IMR-90 (cell line): Measurements from ENCODE around the gene TNFRSF21. TPM values are rescaled to one million over a fixed set of nuclear protein-coding genes. Genes with fewer than 3 reads are reported as not detected.

Source experiments
- ATAC-seq: fragments of 200-7000 bp; cut with Tn5 transposase; 2 replicates; pipeline ENCODE4 v1.9.1; 2020; ENCODE audit warnings: low read depth, mild to moderate bottlenecking, moderate library complexity
- BruUV-seq: library from RNA; stranded (reverse); fragments of 400-500 nt; replicated peaks from 2 replicates; lab custom pipeline; 2021; lab: Mats Ljungman, UMichigan
- CTCF ChIA-PET: fragments of 300-600 bp; formaldehyde crosslinking; extraction: SDS; loops from one replicate; lab custom pipeline; 2021; ENCODE audit warnings: antibody characterized with exemption; lab: Yijun Ruan, JAX
- POLR2A ChIA-PET: fragments of 300-600 bp; sonication (Branson Sonifier 250); formaldehyde crosslinking; loops from one replicate; lab custom pipeline; 2022; ENCODE audit warnings: antibody characterized with exemption; ENCODE audit not compliant: unreplicated experiment; lab: Charles Lee
- DNase-seq: peaks from one replicate; pipeline ENCODE4 v3.0.0; 2013
- H2AFZ ChIP-seq: replicated peaks from 2 replicates; pipeline ENCODE3; 2013; ENCODE audit warnings: low read length, mild to moderate bottlenecking; ENCODE audit not compliant: poor library complexity
- H2AK5ac ChIP-seq: 2 replicates; pipeline ENCODE4 v1.6.1; 2013; ENCODE audit warnings: low read depth, low read length, inconsistent platforms
- H2AK9ac ChIP-seq: replicated peaks from 2 replicates; pipeline ENCODE3; 2013; ENCODE audit warnings: mild to moderate bottlenecking, low read depth, low read length, moderate library complexity; ENCODE audit not compliant: poor library complexity
- H2BK120ac ChIP-seq: 2 replicates; pipeline ENCODE4 v1.6.1; 2013; ENCODE audit warnings: low read depth, low read length, inconsistent platforms
- H2BK15ac ChIP-seq: 3 replicates; pipeline ENCODE4 v1.6.1; 2013; ENCODE audit warnings: low read depth, low read length, inconsistent platforms
- H2BK20ac ChIP-seq: 2 replicates; pipeline ENCODE4 v1.6.1; 2013; ENCODE audit warnings: low read depth, mild to moderate bottlenecking, inconsistent platforms, low read length, moderate library complexity
- H2BK5ac ChIP-seq: 2 replicates; pipeline ENCODE4 v1.6.1; 2013; ENCODE audit warnings: mild to moderate bottlenecking, low read depth, low read length, inconsistent platforms; ENCODE audit not compliant: poor library complexity, severe bottlenecking
- H3K14ac ChIP-seq: replicated peaks from 2 replicates; pipeline ENCODE4 v1.6.1; 2013; ENCODE audit warnings: low read depth, low read length, inconsistent platforms
- H3K18ac ChIP-seq: 2 replicates; pipeline ENCODE4 v1.6.1; 2013; ENCODE audit warnings: low read depth, low read length, control low read depth
- H3K23ac ChIP-seq: 2 replicates; pipeline ENCODE4 v1.6.1; 2013; ENCODE audit warnings: low read depth, low read length, inconsistent platforms
- H3K27ac ChIP-seq: 2 replicates; pipeline ENCODE4 v1.5.1; 2013; ENCODE audit warnings: mild to moderate bottlenecking, control low read depth, low read length; ENCODE audit not compliant: insufficient read depth
- H3K27me3 ChIP-seq: 2 replicates; pipeline ENCODE4 v1.6.1; 2013; ENCODE audit warnings: low read length; ENCODE audit not compliant: control insufficient read depth, insufficient read depth
- H3K36me3 ChIP-seq: 2 replicates; pipeline ENCODE4 v1.6.1; 2013; ENCODE audit warnings: low read length, mixed read lengths; ENCODE audit not compliant: control insufficient read depth, insufficient read depth
- H3K4ac ChIP-seq: 2 replicates; pipeline ENCODE4 v1.6.1; 2013; ENCODE audit warnings: low read depth, low read length, inconsistent platforms
- H3K4me1 ChIP-seq: 2 replicates; pipeline ENCODE4 v1.6.1; 2013; ENCODE audit warnings: low read length, mixed read lengths; ENCODE audit not compliant: control insufficient read depth, insufficient read depth
- H3K4me2 ChIP-seq: 2 replicates; pipeline ENCODE4 v1.6.1; 2013; ENCODE audit warnings: low read depth, mild to moderate bottlenecking, control low read depth, low read length, moderate library complexity
- H3K4me3 ChIP-seq: 2 replicates; pipeline ENCODE4 v1.5.1; 2013; ENCODE audit warnings: low read depth, mild to moderate bottlenecking, control low read depth, low read length, moderate library complexity; ENCODE audit not compliant: insufficient read depth
- H3K56ac ChIP-seq: 2 replicates; pipeline ENCODE4 v1.6.1; 2013; ENCODE audit warnings: low read length, inconsistent platforms; ENCODE audit not compliant: insufficient read depth; ENCODE audit errors: extremely low read depth
- H3K79me1 ChIP-seq, 2 experiments: 2 replicates each; pipeline ENCODE4 v1.6.1; 2013; ENCODE audit warnings: low read length in 2 of 2, inconsistent platforms in 1 of 2, low read depth in 1 of 2
- H3K9ac ChIP-seq: 2 replicates; pipeline ENCODE4 v1.6.1; 2013; ENCODE audit warnings: low read depth, low read length, control low read depth
- H3K9me1 ChIP-seq: 2 replicates; pipeline ENCODE4 v1.6.1; 2013; ENCODE audit warnings: low read length, inconsistent platforms; ENCODE audit not compliant: insufficient read depth
- H3K9me3 ChIP-seq: 2 replicates; pipeline ENCODE4 v1.6.1; 2013; ENCODE audit warnings: low read length; ENCODE audit not compliant: control insufficient read depth, insufficient read depth
- H4K20me1 ChIP-seq: 2 replicates; pipeline ENCODE4 v1.6.1; 2013; ENCODE audit warnings: low read length, inconsistent platforms; ENCODE audit not compliant: insufficient read depth
- H4K5ac ChIP-seq: 2 replicates; pipeline ENCODE4 v1.6.1; 2013; ENCODE audit warnings: mild to moderate bottlenecking, low read depth, low read length, control low read depth
- H4K8ac ChIP-seq, 2 experiments: 2 replicates each; pipeline ENCODE4 v1.6.1; 2013; ENCODE audit warnings: low read depth in 2 of 2, low read length in 2 of 2, control low read depth in 1 of 2, inconsistent platforms in 1 of 2
- H4K91ac ChIP-seq: 2 replicates; pipeline ENCODE4 v1.6.1; 2013; ENCODE audit warnings: low read depth, low read length, inconsistent platforms; ENCODE audit not compliant: insufficient read depth
- FOS ChIP-seq: fragments of 150-350 bp; IDR thresholded peaks from 2 replicates; pipeline ENCODE4 v1.6.1; 2016; ENCODE audit warnings: low read depth, low read length
- MAZ ChIP-seq: IDR thresholded peaks from 2 replicates; pipeline ENCODE4 v1.6.1; 2012; ENCODE audit warnings: low read depth, mild to moderate bottlenecking, low read length, improper control_type of control experiment, moderate library complexity, borderline replicate concordance
- POLR2A ChIP-seq: IDR thresholded peaks from 2 replicates; pipeline ENCODE4 v1.6.1; 2012; ENCODE audit warnings: mild to moderate bottlenecking, low read depth, low read length
- RCOR1 ChIP-seq: IDR thresholded peaks from 2 replicates; pipeline ENCODE4 v1.6.1; 2012; ENCODE audit warnings: mild to moderate bottlenecking, low read length, improper control_type of control experiment; ENCODE audit not compliant: insufficient replicate concordance
- SMC3 ChIP-seq: fragments of 150-350 bp; IDR thresholded peaks from 2 replicates; pipeline ENCODE4 v1.6.1; 2016; ENCODE audit warnings: low read depth, mild to moderate bottlenecking, antibody characterized with exemption, low read length, moderate library complexity
- WGBS, 2 experiments: methylation state at CpG; one replicate each; pipeline versions ENCODE4 v1.1.5 to v1.1.7; 2013; ENCODE audit warnings: missing lambda C conversion rate in 2 of 2; ENCODE audit not compliant: insufficient read length in 1 of 2; ENCODE audit errors: extremely low coverage in 2 of 2; 5-methylcytosine and 5-hydroxymethylcytosine counted together
- dilution Hi-C: fragments of 300-500 bp; cut with HindIII; formaldehyde crosslinking; loops from one replicate; pipeline ENCODE4 v1.14.3; 2018; ENCODE audit warnings: low sequenced_read_pairs; ENCODE audit not compliant: unreplicated experiment
- in situ Hi-C: fragments of 300-500 bp; cut with MboI; formaldehyde crosslinking; loops from 3 replicates; pipeline ENCODE4 v1.14.3; 2019; ENCODE audit warnings: low sequenced_read_pairs, inconsistent platforms, mixed read lengths
- intact Hi-C: fragments of 100-400 bp; cut with micrococcal nuclease; formaldehyde crosslinking; loops from 2 replicates; pipeline ENCODE4 v1.10.0; 2022
- polyA plus RNA-seq, 3 experiments: library from polyadenylated mRNA; depleted of rRNA; stranded (reverse); fragments of >200 nt; gene quantifications; 2 replicates each; pipeline ENCODE4 v1.2.3, GENCODE V29; 2012; ENCODE audit warnings: low replicate concordance in 1 of 3
- total RNA-seq: library from RNA; depleted of rRNA; stranded (reverse); fragments of >200 nt; gene quantifications from 2 replicates; pipeline ENCODE4 v1.2.3, GENCODE V29; 2012
- TF ChIP-seq, protein P1 (sequence below): fragments of 150-350 bp; IDR thresholded peaks from 2 replicates; pipeline ENCODE4 v1.6.1; 2017; ENCODE audit warnings: mild to moderate bottlenecking, antibody characterized with exemption, low read length, low read depth

TNFRSF21 gene
- total and polyA plus RNA-seq, 2 of the 4 experiments (the other 2 are of a cell fraction): 2.9 to 6.9 TPM

DNA sequence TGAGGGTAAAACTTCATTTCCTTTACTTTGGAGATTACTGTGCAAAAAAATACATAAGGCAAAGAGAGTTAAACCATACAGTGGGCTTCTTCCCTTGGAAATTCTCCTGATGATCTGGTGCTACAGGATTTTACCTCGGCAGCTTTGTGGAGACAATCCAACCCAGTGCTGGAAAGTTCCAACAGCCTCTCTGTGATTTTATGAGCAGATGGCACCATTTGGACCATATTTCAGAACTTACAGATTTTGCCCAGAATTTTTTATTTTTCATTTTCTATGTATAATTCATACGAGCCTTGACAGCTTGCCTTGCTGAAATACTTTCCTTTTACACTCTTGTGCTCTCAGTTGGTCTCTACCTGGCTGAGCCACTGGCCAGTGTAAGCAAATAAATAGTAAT, 43.3 kb upstream of the TNFRSF21 start:
- no peaks in the 10 kb centered on the region for H3K9me1 ChIP-seq
- no peak overlapping the region for H3K4me3 ChIP-seq
- ChIA-PET CTCF (no interaction called here), POLR2A (no interaction called here)
- no TSS peak for BruUV-seq
- H2BK15ac ChIP-seq: no peak overlapping the region
- no peak overlapping the region for H2BK120ac ChIP-seq
- no peak overlapping the region for H3K23ac ChIP-seq
- H3K27ac ChIP-seq: no peak overlapping the region
- no peak overlapping the region for H3K4me2 ChIP-seq
- H2AK5ac ChIP-seq: no peak overlapping the region
- H4K8ac ChIP-seq: no peak overlapping the region
- H3K27me3 ChIP-seq: peaks cover 3% of the 10 kb centered on the region; the same call in 1 of the 2 replicates
- H3K9ac ChIP-seq: no peak overlapping the region
- dilution Hi-C loops: no loop called here
- WGBS, 2 experiments: no CpG with 5 or more reads among the region's 2 CpGs
- intact Hi-C loops: no loop called here
- H2BK20ac ChIP-seq: no peak overlapping the region
- no peaks in the 10 kb centered on the region for H4K20me1 ChIP-seq
- DNase-seq (no peak), ATAC-seq (no peak)
- H3K14ac ChIP-seq: no peak overlapping the region
- H3K79me1 ChIP-seq: no peaks in the 10 kb centered on the region
- no peak overlapping the region for H2AK9ac ChIP-seq
- H3K56ac ChIP-seq: no peak overlapping the region
- H3K36me3 ChIP-seq: no peaks in the 10 kb centered on the region
- H3K9me3 ChIP-seq: no peaks in the 10 kb centered on the region
- no peak overlapping the region for H2BK5ac ChIP-seq
- H4K5ac ChIP-seq: no peak overlapping the region
- H3K18ac ChIP-seq: no peak overlapping the region
- H3K4ac ChIP-seq: no peak overlapping the region
- no peak overlapping the region for H2AFZ ChIP-seq
- in situ Hi-C loops: no loop called here
- TF ChIP-seq MAZ: no peak
- no peak for TF ChIP-seq POLR2A
- no peak for TF ChIP-seq FOS
- TF ChIP-seq SMC3: no peak
- TF ChIP-seq RCOR1: no peak
- TF ChIP-seq, protein P1, sequence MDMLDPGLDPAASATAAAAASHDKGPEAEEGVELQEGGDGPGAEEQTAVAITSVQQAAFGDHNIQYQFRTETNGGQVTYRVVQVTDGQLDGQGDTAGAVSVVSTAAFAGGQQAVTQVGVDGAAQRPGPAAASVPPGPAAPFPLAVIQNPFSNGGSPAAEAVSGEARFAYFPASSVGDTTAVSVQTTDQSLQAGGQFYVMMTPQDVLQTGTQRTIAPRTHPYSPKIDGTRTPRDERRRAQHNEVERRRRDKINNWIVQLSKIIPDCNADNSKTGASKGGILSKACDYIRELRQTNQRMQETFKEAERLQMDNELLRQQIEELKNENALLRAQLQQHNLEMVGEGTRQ: no peak
- H4K91ac ChIP-seq: no peak overlapping the region
- no peaks in the 10 kb centered on the region for H3K4me1 ChIP-seq
